Neuronal stem cell (in vitro differentiated cells): ENCODE data around the gene GTF2I.

Experiments used
- DNase-seq: peaks from one replicate; pipeline ENCODE4 v3.0.0-alpha.2; 2013; ENCODE audit warnings: low spot score
- H2AFZ ChIP-seq: one replicate; pipeline ENCODE4 v1.6.1; 2013; ENCODE audit warnings: mild to moderate bottlenecking, low read length, inconsistent platforms
- H2AK5ac ChIP-seq: 2 replicates; pipeline ENCODE4 v1.6.1; 2013; ENCODE audit warnings: low read depth, mild to moderate bottlenecking, inconsistent platforms, low read length, moderate library complexity, mixed read lengths
- H2BK120ac ChIP-seq: 2 replicates; pipeline ENCODE4 v1.6.1; 2013; ENCODE audit warnings: low read depth, mild to moderate bottlenecking, inconsistent platforms, low read length, moderate library complexity, mixed read lengths
- H2BK12ac ChIP-seq: one replicate; pipeline ENCODE4 v1.6.1; 2013; ENCODE audit warnings: low read length, inconsistent platforms
- H2BK15ac ChIP-seq: 2 replicates; pipeline ENCODE4 v1.6.1; 2013; ENCODE audit warnings: mild to moderate bottlenecking, low read length, inconsistent platforms, mixed read lengths
- H2BK5ac ChIP-seq: one replicate; pipeline ENCODE4 v1.6.1; 2013; ENCODE audit warnings: inconsistent platforms, mild to moderate bottlenecking, low read length, moderate library complexity
- H3K14ac ChIP-seq: one replicate; pipeline ENCODE4 v1.6.1; 2013; ENCODE audit warnings: low read length, inconsistent platforms
- H3K18ac ChIP-seq: 2 replicates; pipeline ENCODE4 v1.6.1; 2013; ENCODE audit warnings: low read length, inconsistent platforms
- H3K23ac ChIP-seq: 2 replicates; pipeline ENCODE4 v1.6.1; 2013; ENCODE audit warnings: low read depth, mild to moderate bottlenecking, mixed read lengths, low read length, inconsistent platforms; ENCODE audit not compliant: poor library complexity
- H3K27ac ChIP-seq: replicated peaks from 3 replicates; pipeline ENCODE4 v1.5.1; 2013; ENCODE audit warnings: low read length, inconsistent platforms
- H3K27me3 ChIP-seq, 3 experiments: 2 replicates each; pipeline ENCODE4 v1.6.1; 2013; ENCODE audit warnings: low read length in 3 of 3, mild to moderate bottlenecking in 2 of 3, inconsistent platforms in 1 of 3, low read depth in 1 of 3, mixed read lengths in 1 of 3, moderate library complexity in 1 of 3; ENCODE audit not compliant: control insufficient read depth in 3 of 3, insufficient read depth in 3 of 3
- H3K36me3 ChIP-seq, 2 donors: replicated peaks in 1 of 2; 2 replicates each; pipeline ENCODE4 v1.6.1; 2013; ENCODE audit warnings: low read length in 2 of 2; ENCODE audit not compliant: control insufficient read depth in 2 of 2, insufficient read depth in 2 of 2
- H3K4ac ChIP-seq: 2 replicates; pipeline ENCODE4 v1.6.1; 2013; ENCODE audit warnings: inconsistent platforms, mild to moderate bottlenecking, low read length, moderate library complexity
- H3K4me1 ChIP-seq, 2 donors: 1 replicate in 1 of 2; 2 replicates in 1 of 2; pipeline ENCODE4 v1.6.1; 2013; ENCODE audit warnings: low read length in 2 of 2, low read depth in 1 of 2; ENCODE audit not compliant: control insufficient read depth in 2 of 2, insufficient read depth in 1 of 2
- H3K4me2 ChIP-seq: one replicate; pipeline ENCODE4 v1.6.1; 2013; ENCODE audit warnings: mild to moderate bottlenecking, low read length, inconsistent platforms; ENCODE audit not compliant: insufficient read depth, poor library complexity, severe bottlenecking
- H3K4me3 ChIP-seq, 2 donors: 2 replicates each; pipeline ENCODE4 v1.5.1; 2013; ENCODE audit warnings: low read length in 2 of 2, mild to moderate bottlenecking in 2 of 2, inconsistent platforms in 1 of 2, moderate library complexity in 1 of 2
- H3K79me1 ChIP-seq: one replicate; pipeline ENCODE4 v1.6.1; 2013; ENCODE audit warnings: low read depth, mild to moderate bottlenecking, inconsistent platforms, low read length, moderate library complexity
- H3K9ac ChIP-seq: one replicate; pipeline ENCODE4 v1.6.1; 2013; ENCODE audit warnings: mild to moderate bottlenecking, low read depth, low read length, inconsistent platforms; ENCODE audit not compliant: poor library complexity
- H3K9me3 ChIP-seq, 2 donors: replicated peaks in 1 of 2; 2 replicates each; pipeline versions ENCODE3 to v1.6.1; 2013; ENCODE audit warnings: low read length in 2 of 2, mild to moderate bottlenecking in 2 of 2, inconsistent platforms in 1 of 2, low read depth in 1 of 2, mixed read lengths in 1 of 2, moderate library complexity in 1 of 2; ENCODE audit not compliant: control insufficient read depth in 2 of 2, insufficient read depth in 1 of 2
- H4K8ac ChIP-seq: one replicate; pipeline ENCODE4 v1.6.1; 2013; ENCODE audit warnings: low read depth, mild to moderate bottlenecking, inconsistent platforms, low read length, moderate library complexity
- H4K91ac ChIP-seq: one replicate; pipeline ENCODE4 v1.6.1; 2013; ENCODE audit warnings: low read length, low read depth, mild to moderate bottlenecking, inconsistent platforms; ENCODE audit not compliant: poor library complexity
- WGBS, 2 donors: extraction: QIAGEN DNeasy Blood & Tissue Kit; methylation state at CpG; one replicate each; pipeline ENCODE4 v1.1.7; 2013; ENCODE audit warnings: missing lambda C conversion rate in 2 of 2, mixed read lengths in 1 of 2; ENCODE audit not compliant: insufficient read length in 2 of 2, insufficient replicate concordance in 1 of 2; ENCODE audit errors: extremely low coverage in 2 of 2; 5-methylcytosine and 5-hydroxymethylcytosine counted together

The GTF2I gene

DNA sequence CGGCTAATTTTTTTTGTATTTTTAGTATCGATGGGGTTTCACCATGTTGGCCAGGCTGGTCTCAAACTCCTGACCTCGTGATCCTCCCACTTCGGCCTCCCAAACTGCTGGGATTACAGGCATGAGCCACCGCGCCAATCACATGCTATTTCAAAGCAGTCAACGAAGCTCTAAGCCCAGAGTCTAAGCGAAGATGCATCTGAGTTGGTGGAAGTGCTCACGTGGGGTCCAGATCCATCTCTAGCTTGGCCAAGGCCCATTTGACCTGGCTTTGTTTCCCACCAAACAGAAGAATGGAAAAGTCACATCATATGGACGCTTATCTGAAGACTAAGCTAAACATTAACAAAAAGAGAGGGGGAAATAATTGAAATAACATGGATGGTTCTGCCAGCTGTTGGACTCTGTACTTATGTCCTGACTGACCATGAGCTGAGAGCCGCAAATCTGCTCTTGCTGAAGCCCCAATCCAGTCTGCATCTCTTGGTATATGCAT lies 3.8 kb upstream of the GTF2I start:
- Histone ChIP-seq H3K36me3 (peaks cover 0 to 2% of the 10 kb centered on the region in 2 donors), H3K27me3 (no peaks in the 10 kb centered on the region), H4K91ac (no peak overlapping the region), H2AK5ac (no peak overlapping the region), H3K14ac (no peak overlapping the region), H2AFZ (no peak overlapping the region), H3K4me3 (no peak overlapping the region), H3K9me3 (no peaks in the 10 kb centered on the region), H3K4me2 (no peak overlapping the region), H3K18ac (no peak overlapping the region), H3K27ac (no peak overlapping the region), H3K9ac (no peak overlapping the region), H2BK12ac (no peak overlapping the region), H2BK15ac (no peak overlapping the region), H3K4ac (no peak overlapping the region), H3K23ac (no peak overlapping the region), H3K4me1 (peaks cover 5 to 12% of the 10 kb centered on the region in 2 donors), H2BK120ac (no peak overlapping the region), H3K79me1 (peaks cover 1% of the 10 kb centered on the region), H2BK5ac (no peak overlapping the region), H4K8ac (no peak overlapping the region)
- DNase-seq, result no peak
- WGBS, 2 donors, result no CpG with 5 or more reads among the region's 11 CpGs

DNA sequence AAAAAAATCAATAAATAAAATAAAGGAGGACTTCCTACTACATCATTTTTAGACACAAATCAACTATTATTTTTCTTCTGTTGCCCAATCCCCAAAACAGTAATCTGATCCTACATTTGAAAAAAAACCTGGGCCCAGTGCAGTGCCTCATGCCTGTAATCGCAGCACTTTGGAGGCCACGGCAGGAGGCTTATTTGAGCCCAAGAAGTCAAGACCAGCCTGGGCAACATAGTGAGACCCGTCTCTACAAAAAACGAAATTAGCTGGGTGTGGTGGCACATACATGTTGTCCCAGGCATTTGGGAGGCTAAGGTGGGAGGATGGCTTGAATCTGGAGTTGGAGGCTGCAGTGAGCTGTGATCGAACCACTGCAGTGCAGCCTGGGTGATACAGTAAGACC lies 2.7 kb upstream of the GTF2I start:
- Histone ChIP-seq H2BK5ac (no peak overlapping the region), H3K27ac (no peak overlapping the region), H2AFZ (no peak overlapping the region), H3K14ac (no peak overlapping the region), H4K91ac (no peak overlapping the region), H3K79me1 (peaks cover 1% of the 10 kb centered on the region), H3K4ac (no peak overlapping the region), H3K27me3 (no peaks in the 10 kb centered on the region), H3K4me1 (peaks cover 7 to 16% of the 10 kb centered on the region in 2 donors), H3K9ac (no peak overlapping the region), H2AK5ac (no peak overlapping the region), H2BK120ac (no peak overlapping the region), H2BK15ac (no peak overlapping the region), H3K9me3 (no peaks in the 10 kb centered on the region), H4K8ac (no peak overlapping the region), H2BK12ac (no peak overlapping the region), H3K18ac (no peak overlapping the region), H3K36me3 (peaks cover 0 to 12% of the 10 kb centered on the region in 2 donors), H3K4me3 (no peak overlapping the region), H3K23ac (no peak overlapping the region), H3K4me2 (no peak overlapping the region)
- DNase-seq, result no peak
- no CpG with 5 or more reads among the region's 5 CpGs for WGBS, 2 donors

DNA sequence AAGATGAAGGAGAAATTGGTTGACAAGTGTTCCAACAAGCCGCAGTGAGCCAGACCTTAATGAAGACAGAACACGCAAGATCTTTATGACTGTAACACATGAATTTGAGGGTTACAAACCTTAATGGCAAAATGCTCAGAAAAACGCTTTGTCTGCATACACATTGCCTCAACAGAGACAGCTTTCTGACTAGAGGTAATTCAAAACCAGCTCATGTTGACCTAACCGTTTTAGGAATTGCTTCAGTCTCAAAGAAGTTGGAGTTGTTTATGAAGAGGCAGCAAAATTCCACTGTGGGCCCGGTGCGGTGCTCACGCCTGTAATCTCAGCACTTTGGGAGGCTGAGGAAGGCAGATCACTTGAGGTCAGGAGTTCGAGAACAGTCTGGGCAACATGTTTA lies 2.2 kb upstream of the GTF2I start:
- H4K8ac ChIP-seq, result no peak overlapping the region
- H3K4me3 ChIP-seq, result no peak overlapping the region
- H3K23ac ChIP-seq, result no peak overlapping the region
- H3K4me1 ChIP-seq, result peaks cover 8 to 21% of the 10 kb centered on the region in 2 donors
- H3K9ac ChIP-seq, result no peak overlapping the region
- WGBS, 2 donors, result no CpG with 5 or more reads among the region's 8 CpGs
- H2BK5ac ChIP-seq, result no peak overlapping the region
- H3K27ac ChIP-seq, result no peak overlapping the region
- H3K18ac ChIP-seq, result no peak overlapping the region
- H2BK15ac ChIP-seq, result no peak overlapping the region
- no peak overlapping the region for H3K14ac ChIP-seq
- no peak overlapping the region for H2BK120ac ChIP-seq
- H2AFZ ChIP-seq, result peak overlapping the region; percentile 84
- no peak overlapping the region for H3K4me2 ChIP-seq
- no peak for DNase-seq
- H2BK12ac ChIP-seq, result no peak overlapping the region
- H4K91ac ChIP-seq, result no peak overlapping the region
- no peaks in the 10 kb centered on the region for H3K9me3 ChIP-seq
- H3K79me1 ChIP-seq, result peaks cover 1% of the 10 kb centered on the region
- H3K36me3 ChIP-seq, result peaks cover 0 to 17% of the 10 kb centered on the region in 2 donors
- H2AK5ac ChIP-seq, result no peak overlapping the region
- H3K4ac ChIP-seq, result no peak overlapping the region
- no peaks in the 10 kb centered on the region for H3K27me3 ChIP-seq

DNA sequence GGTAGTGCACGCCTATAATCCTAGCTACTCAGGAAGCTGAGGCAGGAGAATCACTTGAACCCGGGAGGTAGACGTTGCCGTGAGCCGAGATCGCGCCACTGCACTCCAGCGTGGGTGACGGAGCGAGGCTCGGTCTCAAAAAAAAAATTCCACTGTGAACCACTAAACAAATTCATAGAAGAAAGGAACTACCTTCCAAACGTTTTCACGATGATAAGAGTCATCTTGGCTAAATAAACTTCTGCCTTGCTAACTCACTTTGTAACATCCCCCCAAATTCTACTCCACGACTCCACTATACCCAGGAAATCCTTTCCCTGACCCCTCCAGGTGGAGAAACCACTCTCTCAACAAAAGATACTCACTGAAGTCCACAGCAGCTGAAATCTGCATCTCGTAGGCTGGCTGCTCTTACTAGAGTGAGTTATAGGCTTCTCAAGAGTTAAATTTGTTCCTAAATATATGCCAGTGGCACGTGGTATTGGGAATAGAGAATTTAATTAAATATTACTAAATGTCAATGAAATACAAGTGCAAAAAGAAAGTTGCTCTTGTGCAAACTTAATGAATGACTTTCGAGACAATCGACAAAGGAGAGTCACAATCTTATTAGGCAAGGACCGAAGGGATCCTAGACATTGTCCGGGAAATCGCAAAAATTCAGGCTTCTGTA lies 1.6 kb upstream of the GTF2I start:
- Histone ChIP-seq H3K27ac (peak overlapping the region; percentile 62), H4K8ac (no peak overlapping the region), H3K27me3 (no peaks in the 10 kb centered on the region), H3K14ac (no peak overlapping the region), H3K18ac (no peak overlapping the region), H2BK5ac (no peak overlapping the region), H3K4me2 (peak overlapping the region; percentile 45), H3K4me1 (peaks cover 10 to 18% of the 10 kb centered on the region in 2 donors), H2BK12ac (no peak overlapping the region), H2BK120ac (no peak overlapping the region), H2AFZ (peak overlapping the region; percentile 84), H3K4ac (no peak overlapping the region), H3K4me3 (peak overlapping the region; percentile 48 to 94), H3K79me1 (peaks cover 1% of the 10 kb centered on the region), H3K23ac (no peak overlapping the region), H2BK15ac (no peak overlapping the region), H3K9ac (no peak overlapping the region), H3K9me3 (peaks cover 0 to 2% of the 10 kb centered on the region in 2 donors), H4K91ac (no peak overlapping the region), H2AK5ac (no peak overlapping the region), H3K36me3 (peaks cover 0 to 22% of the 10 kb centered on the region in 2 donors)
- WGBS, 2 donors, result no CpG with 5 or more reads among the region's 21 CpGs
- DNase-seq, result no peak
